OCI-LY1 (cell line): ENCODE data around the gene SLC25A25.

Experiments used
- EZH2 ChIP-seq: fragments of 200-600 bp; sonication (generic), shearing (Covaris generic); IDR thresholded peaks from 2 replicates; pipeline ENCODE4 v1.8.0; 2017; ENCODE audit warnings: borderline replicate concordance, mixed run types, mild to moderate bottlenecking, antibody characterized with exemption, low read length, moderate library complexity, mixed read lengths
- TF ChIP-seq, protein P1 (sequence below): fragments of 200-600 bp; sonication (generic), shearing (Covaris generic); IDR thresholded peaks from 2 replicates; pipeline ENCODE4 v1.5.1; 2017; ENCODE audit warnings: mild to moderate bottlenecking, antibody characterized with exemption, low read length, moderate library complexity, mixed read lengths

DNA sequence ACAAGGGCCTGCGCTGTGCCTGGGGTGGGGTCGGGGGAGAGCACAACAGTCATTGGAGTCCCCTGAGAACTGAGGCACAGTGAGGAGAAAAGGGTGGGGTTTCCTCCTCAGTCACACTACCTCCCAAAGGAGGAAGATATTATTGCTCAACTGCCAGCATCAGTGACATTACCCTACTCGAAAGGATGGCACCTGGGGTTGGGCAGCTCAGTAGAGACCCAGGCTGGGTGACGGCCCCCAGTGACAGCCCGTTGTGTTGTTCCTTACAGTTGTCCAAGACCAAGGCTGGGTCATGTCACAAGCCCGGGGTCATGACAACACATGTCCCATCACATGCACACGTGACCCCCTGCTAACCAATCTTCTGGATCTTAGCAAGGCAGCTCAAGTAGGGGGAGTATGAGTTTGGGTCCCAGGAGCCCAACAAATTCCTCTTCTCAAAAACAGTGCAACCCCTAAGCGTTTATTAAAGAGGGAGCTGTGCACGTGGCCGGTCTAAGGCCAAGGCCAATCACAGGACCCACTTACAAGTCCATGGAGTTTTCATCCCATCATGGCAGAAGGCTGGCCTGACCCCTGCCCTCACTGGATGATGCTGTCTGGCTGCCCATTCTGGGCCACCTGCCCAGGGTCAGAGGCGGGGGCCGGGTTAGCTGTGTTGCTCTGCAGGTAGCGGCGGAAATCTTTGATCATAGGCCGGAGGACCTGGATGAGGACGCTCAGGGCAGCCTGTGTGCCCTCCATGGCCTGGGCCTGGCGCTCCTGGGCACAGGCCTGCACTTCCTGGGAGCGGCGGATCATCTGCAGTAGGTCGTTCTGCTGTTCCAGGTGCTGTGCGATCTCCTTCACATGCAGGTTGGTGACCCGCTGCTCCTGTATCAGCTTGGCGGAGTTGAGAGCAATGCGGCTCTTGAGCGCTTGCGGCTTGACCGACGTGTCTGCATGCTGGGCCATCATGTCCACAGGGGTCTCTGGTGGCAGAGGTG is 4.9 kb upstream of the SLC25A25 start:
- no peak for TF ChIP-seq EZH2
- TF ChIP-seq, protein P1, sequence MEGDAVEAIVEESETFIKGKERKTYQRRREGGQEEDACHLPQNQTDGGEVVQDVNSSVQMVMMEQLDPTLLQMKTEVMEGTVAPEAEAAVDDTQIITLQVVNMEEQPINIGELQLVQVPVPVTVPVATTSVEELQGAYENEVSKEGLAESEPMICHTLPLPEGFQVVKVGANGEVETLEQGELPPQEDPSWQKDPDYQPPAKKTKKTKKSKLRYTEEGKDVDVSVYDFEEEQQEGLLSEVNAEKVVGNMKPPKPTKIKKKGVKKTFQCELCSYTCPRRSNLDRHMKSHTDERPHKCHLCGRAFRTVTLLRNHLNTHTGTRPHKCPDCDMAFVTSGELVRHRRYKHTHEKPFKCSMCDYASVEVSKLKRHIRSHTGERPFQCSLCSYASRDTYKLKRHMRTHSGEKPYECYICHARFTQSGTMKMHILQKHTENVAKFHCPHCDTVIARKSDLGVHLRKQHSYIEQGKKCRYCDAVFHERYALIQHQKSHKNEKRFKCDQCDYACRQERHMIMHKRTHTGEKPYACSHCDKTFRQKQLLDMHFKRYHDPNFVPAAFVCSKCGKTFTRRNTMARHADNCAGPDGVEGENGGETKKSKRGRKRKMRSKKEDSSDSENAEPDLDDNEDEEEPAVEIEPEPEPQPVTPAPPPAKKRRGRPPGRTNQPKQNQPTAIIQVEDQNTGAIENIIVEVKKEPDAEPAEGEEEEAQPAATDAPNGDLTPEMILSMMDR: no peak
